ENCODE data around the gene TMEM185B. TPM values are rescaled to one million over a fixed set of nuclear protein-coding genes. Genes with fewer than 3 reads are reported as not detected.

TMEM185B gene
- polyA plus RNA-seq, 1 of the 3 experiments (the other 2 are of a cell fraction): 36.0 TPM

GRCh38 chr2:120252225-120253020 lies 29.2 kb upstream of the TMEM185B start, which contains the start of gene RALB (continued):
- TF ChIP-seq, protein P1, sequence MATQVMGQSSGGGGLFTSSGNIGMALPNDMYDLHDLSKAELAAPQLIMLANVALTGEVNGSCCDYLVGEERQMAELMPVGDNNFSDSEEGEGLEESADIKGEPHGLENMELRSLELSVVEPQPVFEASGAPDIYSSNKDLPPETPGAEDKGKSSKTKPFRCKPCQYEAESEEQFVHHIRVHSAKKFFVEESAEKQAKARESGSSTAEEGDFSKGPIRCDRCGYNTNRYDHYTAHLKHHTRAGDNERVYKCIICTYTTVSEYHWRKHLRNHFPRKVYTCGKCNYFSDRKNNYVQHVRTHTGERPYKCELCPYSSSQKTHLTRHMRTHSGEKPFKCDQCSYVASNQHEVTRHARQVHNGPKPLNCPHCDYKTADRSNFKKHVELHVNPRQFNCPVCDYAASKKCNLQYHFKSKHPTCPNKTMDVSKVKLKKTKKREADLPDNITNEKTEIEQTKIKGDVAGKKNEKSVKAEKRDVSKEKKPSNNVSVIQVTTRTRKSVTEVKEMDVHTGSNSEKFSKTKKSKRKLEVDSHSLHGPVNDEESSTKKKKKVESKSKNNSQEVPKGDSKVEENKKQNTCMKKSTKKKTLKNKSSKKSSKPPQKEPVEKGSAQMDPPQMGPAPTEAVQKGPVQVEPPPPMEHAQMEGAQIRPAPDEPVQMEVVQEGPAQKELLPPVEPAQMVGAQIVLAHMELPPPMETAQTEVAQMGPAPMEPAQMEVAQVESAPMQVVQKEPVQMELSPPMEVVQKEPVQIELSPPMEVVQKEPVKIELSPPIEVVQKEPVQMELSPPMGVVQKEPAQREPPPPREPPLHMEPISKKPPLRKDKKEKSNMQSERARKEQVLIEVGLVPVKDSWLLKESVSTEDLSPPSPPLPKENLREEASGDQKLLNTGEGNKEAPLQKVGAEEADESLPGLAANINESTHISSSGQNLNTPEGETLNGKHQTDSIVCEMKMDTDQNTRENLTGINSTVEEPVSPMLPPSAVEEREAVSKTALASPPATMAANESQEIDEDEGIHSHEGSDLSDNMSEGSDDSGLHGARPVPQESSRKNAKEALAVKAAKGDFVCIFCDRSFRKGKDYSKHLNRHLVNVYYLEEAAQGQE (IDR thresholded peaks at IDR 0.05; ENCODE audit: low read depth, low read length): no peak
- peak; percentile 51; the same call in 1 of the 2 replicates for TF ChIP-seq RFX5 (IDR thresholded peaks at IDR 0.05; ENCODE audit: low read length)
- TF ChIP-seq ELF1 (IDR thresholded peaks at IDR 0.05): 0 out of 2 replicates have a peak, but pooled peaks have one; percentile 44
- no peak for TF ChIP-seq GATA2 (CRISPR knock-in tag; IDR thresholded peaks at IDR 0.05)
- no peak; a peak in 1 of 4 replicates for TF ChIP-seq EP300 (IDR thresholded peaks at IDR 0.05; ENCODE audit: borderline replicate concordance in 1 of 2, low read depth in 1 of 2, low read length in 1 of 2)
- no peak for TF ChIP-seq FOXM1 (IDR thresholded peaks at IDR 0.05; ENCODE audit: low read depth)
- TF ChIP-seq, protein P2, sequence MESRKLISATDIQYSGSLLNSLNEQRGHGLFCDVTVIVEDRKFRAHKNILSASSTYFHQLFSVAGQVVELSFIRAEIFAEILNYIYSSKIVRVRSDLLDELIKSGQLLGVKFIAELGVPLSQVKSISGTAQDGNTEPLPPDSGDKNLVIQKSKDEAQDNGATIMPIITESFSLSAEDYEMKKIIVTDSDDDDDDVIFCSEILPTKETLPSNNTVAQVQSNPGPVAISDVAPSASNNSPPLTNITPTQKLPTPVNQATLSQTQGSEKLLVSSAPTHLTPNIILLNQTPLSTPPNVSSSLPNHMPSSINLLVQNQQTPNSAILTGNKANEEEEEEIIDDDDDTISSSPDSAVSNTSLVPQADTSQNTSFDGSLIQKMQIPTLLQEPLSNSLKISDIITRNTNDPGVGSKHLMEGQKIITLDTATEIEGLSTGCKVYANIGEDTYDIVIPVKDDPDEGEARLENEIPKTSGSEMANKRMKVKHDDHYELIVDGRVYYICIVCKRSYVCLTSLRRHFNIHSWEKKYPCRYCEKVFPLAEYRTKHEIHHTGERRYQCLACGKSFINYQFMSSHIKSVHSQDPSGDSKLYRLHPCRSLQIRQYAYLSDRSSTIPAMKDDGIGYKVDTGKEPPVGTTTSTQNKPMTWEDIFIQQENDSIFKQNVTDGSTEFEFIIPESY (IDR thresholded peaks at IDR 0.05; ENCODE audit: borderline replicate concordance, low read depth): no peak

GRCh38 chr2:120251880-120252224 lies 28.7 kb upstream of the TMEM185B start:
- DNase-seq: no peak
- Histone ChIP-seq H3K79me2 (ENCODE audit: insufficient read depth) (peaks cover 39% of the 10 kb centered on the region), H3K27ac (ENCODE audit: low read depth in 2 of 2, low read length in 1 of 2) (peak overlapping the region in 1 of 2 experiments; percentile 87; a peak in 1 of 4 replicates), H3K4me1 (ENCODE audit: control insufficient read depth in 1 of 2, insufficient read depth in 2 of 2, low read depth in 1 of 2, low read length in 1 of 2) (peaks cover 4 to 22% of the 10 kb centered on the region in 2 experiments; a peak in 3 of 4 replicates), H4K20me1 (ENCODE audit: insufficient read depth) (peaks cover 31% of the 10 kb centered on the region), H3K9me2 (no peaks in the 10 kb centered on the region), H3F3A (replicated peaks; ENCODE audit: insufficient read depth) (no peaks in the 10 kb centered on the region), H3K27me3 (ENCODE audit: insufficient read depth) (no peaks in the 10 kb centered on the region), H3K9ac (peak overlapping the region; percentile 45; the same call in 1 of the 2 replicates), H2AFZ (ENCODE audit: low read depth) (peak overlapping the region; percentile 93), H3K36me3 (replicated peaks in 1 of 2; ENCODE audit: control insufficient read depth in 1 of 2, insufficient read depth in 2 of 2, low read length in 1 of 2) (no peaks in the 10 kb centered on the region), H3K9me3 (no peaks in the 10 kb centered on the region), H3K4me3 (ENCODE audit: low read depth in 2 of 2, low read length in 1 of 2) (peak overlapping the region; percentile 71 to 95), H3K4me2 (peak overlapping the region; percentile 82)
- TF ChIP-seq, protein P3, sequence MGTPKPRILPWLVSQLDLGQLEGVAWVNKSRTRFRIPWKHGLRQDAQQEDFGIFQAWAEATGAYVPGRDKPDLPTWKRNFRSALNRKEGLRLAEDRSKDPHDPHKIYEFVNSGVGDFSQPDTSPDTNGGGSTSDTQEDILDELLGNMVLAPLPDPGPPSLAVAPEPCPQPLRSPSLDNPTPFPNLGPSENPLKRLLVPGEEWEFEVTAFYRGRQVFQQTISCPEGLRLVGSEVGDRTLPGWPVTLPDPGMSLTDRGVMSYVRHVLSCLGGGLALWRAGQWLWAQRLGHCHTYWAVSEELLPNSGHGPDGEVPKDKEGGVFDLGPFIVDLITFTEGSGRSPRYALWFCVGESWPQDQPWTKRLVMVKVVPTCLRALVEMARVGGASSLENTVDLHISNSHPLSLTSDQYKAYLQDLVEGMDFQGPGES (IDR thresholded peaks at IDR 0.05; ENCODE audit: low read depth, low read length): no peak
- peak; percentile 34; the same call in 1 of the 2 replicates for TF ChIP-seq GATA2 (CRISPR knock-in tag; IDR thresholded peaks at IDR 0.05)
- WGBS (ENCODE audit: low lambda C conversion rate): 31% methylated on average over 6 of the region's 6 CpGs
- CTCF ChIA-PET: interaction anchor here (0.9 to 2.3 kb wide), 5 partner anchors 12 to 82 kb away, joined by 3 to 11 read pairs (median 4); no protein-coding TSS in a partner anchor
- POLR2A ChIA-PET: interaction anchor here (0.8 kb wide), 1 partner anchor 62 kb away, joined by 3 read pairs; no protein-coding TSS in a partner anchor
